NCI-H2029 treated with DMSO at 0.1 percent for 48 hours (cell line): ENCODE data around the gene HOXA11.
A peak's percentile ranks its signal among the peaks of the same experiment; 100 is the strongest.

Experiments used
- DNase-seq: peaks from one replicate; lab custom pipeline; 2025; lab: John Stamatoyannopoulos, UW

The HOXA11 gene

DNA sequence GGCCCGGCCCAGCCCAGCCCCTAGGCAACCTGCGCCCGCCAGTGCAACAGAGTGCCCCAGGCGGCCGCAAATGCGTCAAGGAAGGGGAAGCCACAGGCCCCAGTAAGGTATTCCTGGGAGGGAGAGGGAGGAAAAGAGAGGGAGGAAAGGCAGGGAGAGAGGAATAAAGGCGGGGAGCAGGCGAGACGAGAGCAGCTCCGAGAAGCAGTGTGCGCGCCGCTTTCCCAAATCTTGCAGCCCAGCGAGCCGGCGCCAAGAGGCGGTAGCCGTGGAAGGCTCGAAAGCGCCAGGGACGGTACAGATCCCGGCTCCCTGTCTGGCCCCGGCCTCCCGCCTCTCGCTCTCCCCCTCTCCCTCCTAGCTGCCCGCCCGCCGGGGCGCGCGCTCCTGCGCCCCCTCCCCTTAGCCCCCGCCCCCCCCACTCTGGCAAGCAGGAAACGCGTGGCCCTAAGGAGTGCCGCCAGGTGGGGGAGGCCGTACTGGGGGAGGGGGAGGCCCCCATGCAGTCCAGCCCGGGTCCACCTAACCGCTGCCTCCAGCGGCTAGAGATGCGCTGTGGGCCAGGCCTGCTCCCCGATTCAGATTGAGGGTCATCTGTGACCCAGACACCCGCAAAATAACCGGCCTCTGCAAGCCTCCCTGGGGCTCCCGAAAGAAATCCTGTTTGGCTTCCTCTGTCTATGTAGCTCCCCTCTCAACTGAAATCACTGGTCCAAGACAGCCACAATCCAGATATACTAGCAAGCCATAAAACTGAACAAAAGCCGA lies 15.2 kb downstream of the HOXA11 start:
- DNase-seq = no peak

DNA sequence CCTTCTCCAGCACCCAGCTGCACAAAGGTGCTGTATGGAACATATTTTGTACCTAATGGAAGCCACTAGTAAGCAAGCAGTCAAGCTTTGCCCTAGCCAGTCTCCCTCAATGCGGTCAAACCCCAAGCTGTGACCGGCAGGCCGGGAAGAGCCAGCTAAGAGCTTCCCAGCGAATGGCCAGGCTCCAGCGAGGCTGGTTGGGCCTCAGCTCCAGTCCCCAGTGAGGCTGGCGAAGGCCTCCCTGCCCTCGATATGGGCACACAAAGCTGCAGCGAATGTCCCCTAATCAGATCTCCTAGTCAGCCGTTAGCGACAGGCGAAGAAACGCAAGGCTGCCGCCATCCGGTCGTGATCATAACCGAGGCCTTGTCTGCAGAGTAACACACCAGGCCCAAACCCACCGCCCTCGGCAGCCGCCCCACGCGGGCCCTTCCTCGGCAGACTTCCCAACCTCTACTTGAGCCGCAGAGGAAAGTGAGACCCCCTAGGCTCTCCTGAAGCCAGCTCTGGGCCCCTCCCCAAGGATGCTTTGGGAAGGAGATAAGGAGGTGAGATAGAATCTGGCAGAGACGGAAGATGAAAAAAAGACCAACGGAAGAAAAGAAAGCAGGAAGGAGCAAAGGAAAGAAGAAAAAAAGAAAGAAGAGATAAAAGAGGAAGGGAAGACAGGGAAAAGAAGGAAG lies 16.6 kb downstream of the HOXA11 start:
- DNase-seq = no peak

DNA sequence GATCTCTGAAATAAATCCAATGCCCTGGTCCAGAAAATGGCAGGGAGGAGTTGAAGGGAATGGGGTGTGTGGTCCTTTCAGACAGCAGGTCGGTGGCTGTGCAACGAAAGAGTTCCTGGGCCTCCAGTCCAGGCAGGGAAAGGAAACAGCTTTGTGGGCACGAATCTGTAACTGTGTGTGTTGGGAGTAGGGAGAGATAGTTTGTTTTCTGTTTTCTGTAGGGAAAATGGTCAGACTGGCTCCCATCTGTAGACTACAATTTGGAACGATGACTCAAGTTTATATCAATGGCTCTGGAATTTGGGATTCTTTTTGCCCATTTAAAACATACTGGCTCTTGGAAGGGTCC lies 17.1 kb downstream of the HOXA11 start:
- no peak for DNase-seq

DNA sequence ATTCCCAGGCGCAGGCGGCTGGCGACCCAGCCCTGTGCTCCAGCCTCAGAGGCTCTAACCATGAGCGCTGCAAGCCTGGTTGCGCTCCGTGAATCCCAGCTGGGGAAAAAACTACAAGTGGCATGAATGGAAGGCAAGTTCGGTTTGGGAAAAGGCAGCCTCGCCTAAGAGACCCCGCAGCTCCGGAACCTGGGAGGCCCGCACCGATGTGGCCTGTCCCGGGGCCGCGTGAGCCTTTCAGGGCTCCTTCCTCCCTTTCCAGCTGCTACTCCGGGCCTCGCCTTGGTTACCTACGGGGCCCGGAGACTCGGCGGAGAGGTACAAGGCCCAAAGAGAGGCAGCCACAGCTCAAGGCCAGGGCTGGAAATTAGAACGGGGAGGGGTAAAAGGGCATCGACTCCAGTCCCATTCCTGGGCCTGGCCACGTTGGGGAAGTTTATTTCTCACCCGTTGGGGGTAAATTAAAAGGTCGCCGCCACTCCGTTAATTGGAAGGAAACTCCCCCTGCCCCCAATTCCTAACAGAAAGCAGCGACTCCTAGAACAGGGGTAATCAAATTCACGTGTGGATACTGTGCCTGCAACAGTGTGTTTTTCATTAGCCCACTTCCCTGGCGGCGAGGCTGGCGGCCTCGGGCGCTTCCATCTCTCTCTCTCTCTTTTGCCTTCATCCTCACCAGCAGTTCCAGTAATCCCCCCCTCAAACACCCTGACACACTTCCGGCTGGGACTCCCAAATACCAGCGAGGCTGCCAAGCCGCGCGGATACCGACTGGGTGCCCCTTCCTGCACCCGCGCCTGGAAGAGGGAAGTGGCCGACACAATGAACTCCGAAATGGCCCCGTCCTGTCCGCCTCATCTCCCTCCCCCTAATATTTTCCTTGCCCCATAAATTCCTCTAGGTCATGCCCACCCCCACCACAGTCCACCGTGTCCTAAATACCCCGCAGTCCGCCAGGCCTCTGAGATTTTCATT lies 18.2 kb downstream of the HOXA11 start:
- DNase-seq = no peak

DNA sequence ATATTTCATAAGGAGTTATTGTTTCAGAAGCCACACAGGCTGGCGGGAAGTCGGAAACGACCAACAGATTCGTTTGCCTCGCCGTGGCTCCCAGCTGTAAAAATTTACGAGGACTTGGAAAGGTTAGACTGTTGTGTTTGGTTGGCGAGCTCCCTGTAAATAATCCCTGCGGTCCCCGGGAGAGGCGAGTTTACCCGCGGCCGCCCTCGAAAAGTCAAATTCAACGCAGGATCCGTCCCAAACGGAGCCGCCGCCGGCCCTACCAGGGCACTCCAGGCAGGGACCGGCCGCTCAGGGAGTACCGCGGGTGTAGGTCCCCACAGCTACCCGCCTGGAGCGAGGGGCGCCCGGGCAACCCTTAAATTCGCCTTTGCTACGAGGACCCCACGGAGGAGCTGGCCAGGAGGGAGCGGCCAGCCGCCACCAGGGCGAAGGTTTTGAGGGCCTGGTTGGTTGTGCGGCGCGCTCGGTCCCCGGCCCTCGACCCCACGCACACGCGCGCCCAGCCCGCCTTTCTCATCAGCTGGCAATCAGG lies 19.0 kb downstream of the HOXA11 start:
- DNase-seq = no peak

DNA sequence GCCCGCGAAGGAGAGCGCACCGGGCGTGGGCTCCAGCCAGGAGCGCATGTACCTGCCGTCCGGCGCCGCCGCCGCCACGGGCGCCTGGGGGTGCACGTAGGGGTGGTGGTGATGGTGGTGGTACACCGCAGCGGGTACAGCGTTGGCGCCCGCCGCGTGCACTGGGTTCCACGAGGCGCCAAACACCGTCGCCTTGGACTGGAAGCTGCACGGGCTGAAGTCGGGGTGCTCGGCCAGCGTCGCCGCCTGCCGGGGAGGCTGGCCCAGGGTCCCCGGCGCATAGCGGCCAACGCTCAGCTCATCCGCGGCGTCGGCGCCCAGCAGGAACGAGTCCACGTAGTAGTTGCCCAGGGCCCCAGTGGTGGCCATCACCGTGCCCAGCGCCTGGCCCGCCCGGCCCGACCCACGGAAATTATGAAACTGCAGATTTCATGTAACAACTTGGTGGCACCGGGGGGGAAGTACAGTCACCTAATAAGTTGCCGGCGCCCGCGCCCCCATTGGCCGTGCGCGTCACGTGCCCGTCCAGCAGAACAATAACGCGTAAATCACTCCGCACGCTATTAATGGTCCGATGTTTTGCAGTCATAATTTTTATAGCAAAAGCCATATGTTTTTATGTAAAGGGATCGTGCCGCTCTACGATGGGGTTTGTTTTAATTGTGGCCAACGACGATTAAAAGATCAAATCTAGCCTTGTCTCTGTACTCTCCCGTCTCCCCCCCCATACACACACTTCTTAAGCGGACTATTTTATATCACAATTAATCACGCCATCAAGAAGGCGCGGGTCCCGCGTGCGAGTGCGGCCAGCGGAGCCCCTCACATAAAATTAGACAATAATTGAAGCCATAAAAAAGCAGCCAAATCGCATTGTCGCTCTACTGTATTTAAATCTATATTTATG lies 19.7 kb downstream of the HOXA11 start, which contains the start of gene HOXA9:
TSS of gene HOXA9 (minus strand) at position 449 of the 907 bp plus-strand sequence. CDS start at position 369, 80 bp downstream.
- no peak for DNase-seq

DNA sequence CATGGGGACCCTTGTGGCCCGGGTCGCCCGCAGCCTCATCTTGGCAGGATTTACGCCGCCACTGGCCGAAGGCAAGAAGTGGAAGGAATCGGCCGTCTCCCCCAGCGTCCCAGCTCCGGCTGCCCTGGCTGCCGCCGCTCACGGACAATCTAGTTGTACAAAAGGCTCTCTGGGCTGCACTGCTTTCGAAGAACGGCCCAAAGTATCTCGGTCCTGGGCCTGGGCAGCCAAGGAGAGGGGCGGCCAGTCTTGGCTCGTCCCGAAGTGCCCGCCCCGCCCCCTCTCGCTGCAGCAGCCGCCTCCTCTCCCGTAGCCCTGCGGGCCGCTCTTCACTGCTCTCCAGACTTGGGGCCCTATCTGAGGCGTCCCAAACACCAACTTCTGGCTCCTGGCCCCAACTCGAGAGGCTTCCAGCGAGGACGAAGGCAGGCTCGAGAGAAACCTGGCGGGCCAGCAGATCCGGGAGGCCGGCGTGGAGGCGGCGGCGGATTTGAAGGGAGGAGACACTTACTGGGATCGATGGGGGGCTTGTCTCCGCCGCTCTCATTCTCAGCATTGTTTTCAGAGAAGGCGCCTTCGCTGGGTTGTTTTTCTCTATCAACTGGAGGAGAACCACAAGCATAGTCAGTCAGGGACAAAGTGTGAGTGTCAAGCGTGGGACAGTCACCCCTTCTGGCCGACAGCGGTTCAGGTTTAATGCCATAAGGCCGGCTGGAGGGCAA lies 20.5 kb downstream of the HOXA11 start:
- no peak for DNase-seq

DNA sequence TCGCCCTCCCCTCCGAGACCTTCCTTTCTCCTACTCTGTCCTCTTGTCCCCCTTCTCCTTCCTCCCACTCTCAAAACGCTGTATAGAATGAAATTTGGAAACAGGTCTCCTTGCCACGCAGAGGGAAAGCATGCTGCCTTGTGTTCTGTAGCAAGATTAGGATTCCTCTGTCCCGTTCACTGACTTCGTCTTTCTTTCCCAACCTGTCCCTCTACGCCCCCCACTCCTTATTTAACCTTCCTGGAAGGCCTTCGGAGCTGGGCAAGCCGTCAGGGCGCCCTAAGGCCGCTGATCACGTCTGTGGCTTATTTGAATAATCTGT lies 21.0 kb downstream of the HOXA11 start:
- DNase-seq = no peak

DNA sequence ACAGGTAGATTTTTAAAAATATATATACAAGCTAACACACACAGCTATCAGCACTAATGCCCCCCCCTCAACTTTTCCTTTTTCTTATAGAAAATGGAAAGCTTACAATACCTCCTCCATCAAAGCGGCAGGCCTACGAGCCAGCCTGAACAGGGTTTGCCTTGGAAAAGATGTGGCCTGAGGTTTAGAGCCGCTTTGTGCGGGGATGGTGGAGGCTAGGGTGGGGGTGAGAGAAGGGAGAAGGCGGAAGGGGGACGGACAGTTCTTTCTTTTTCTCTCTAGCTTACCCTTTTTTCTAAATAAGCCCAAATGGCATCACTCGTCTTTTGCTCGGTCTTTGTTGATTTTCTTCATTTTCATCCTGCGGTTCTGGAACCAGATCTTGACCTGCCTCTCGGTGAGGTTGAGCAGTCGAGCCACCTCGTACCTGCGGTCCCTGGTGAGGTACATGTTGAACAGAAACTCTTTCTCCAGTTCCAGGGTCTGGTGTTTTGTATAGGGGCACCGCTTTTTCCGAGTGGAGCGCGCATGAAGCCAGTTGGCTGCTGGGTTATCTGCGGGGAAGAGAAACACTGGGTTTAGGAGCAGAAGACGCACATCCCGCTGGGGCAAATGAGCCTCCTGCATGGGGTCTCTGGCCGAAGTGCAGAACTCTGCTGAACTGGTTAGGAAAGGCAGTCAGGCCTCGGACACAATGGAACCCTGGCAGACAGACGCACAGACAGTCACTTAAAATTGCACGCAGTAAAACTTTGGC lies 21.6 kb downstream of the HOXA11 start:
- no peak for DNase-seq

DNA sequence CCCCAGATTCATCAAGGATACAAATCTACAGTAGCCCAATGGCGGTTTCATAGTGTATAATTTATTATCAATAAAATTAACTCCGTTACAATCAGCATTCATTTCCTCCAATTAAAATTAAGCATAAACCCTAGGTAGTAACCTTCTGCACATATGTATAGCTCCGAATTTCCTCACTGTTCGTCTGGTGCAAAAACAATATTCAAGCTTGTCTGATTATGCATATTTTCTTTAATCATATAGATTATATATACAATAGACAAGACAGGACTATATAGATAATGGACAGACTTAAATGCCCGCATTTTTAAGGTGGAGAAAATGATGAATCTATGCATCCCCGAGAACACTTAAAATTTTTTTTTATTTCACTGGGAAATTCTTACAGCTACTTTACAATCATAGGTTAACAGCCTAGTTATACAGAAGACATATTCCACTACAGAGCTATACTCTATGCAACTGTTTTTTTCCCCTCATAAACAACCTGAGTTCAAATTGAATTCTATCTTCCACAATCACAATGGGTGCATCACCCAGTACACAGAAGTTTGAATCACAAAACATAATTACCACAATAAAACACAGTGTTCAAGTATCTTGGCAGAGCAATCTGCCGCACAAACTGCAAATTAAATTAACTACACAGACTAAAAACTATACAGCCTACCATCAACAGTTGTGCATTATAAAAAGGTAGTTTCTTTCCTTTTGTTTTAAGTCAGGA lies 22.3 kb downstream of the HOXA11 start:
- DNase-seq = no peak

DNA sequence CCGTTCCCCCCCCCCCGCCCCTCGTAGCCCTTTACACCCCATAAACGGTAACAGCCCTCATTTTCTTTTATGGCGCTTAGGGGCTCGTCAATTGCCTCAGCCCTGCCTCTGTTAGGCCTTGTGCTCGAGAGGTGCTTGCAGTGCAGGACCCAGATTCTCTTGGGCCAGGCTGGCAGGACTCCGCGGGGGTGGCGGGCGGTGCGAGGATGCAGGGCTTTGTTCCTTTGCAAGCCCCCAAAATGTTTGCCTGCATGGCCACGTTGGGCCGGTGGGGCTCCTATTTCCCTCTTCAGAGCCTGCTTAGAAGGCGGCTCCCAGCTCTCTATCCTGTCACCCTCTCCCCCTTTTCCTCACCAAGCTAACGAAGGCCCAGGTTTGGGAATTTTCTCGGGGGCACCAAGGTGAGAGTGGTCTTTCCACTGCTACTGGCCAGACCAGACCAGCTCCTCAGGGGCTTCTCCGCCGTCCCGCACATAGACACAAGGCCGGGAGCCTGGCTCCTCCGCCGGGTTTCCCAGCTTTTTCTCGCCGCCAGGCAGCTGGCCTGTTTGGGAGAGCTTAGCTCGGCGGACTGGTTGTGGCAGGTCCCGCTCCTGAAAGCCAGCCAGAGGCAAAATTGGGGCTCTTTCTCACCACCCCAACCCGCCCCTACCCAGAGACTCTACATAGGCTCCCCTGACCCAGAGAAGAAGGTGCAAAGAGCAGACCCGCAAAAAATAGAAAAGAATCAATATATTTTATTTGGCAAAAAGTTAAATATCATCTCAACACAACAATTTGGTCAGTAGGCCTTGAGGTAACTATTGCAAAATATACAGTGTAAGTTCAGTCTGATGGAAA lies 23.1 kb downstream of the HOXA11 start:
- no peak for DNase-seq

DNA sequence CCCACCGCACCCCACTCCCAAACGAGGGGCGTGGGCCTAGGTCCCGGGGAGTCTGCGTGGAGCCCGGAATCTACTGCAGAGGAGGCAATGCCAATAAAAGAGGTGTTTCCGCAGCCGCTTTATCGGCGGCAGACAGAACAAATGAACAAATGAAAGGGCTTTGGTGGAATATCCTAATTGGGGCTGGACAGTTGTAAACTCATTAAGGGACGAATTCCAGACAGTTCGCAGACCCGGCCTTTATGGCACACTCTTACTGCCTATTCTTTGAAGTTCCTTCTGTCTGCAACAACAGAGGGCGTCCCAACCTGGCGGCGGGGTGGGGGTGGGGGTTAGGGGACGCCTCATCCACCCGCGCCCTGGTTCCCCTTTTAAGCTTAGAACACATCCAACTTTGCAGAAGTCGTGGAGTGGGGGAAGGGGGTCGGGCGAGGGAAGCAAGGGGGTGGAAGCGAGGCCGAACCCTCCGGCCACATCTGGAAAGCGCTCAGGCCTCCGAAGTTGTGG lies 23.8 kb downstream of the HOXA11 start:
- no peak for DNase-seq

DNA sequence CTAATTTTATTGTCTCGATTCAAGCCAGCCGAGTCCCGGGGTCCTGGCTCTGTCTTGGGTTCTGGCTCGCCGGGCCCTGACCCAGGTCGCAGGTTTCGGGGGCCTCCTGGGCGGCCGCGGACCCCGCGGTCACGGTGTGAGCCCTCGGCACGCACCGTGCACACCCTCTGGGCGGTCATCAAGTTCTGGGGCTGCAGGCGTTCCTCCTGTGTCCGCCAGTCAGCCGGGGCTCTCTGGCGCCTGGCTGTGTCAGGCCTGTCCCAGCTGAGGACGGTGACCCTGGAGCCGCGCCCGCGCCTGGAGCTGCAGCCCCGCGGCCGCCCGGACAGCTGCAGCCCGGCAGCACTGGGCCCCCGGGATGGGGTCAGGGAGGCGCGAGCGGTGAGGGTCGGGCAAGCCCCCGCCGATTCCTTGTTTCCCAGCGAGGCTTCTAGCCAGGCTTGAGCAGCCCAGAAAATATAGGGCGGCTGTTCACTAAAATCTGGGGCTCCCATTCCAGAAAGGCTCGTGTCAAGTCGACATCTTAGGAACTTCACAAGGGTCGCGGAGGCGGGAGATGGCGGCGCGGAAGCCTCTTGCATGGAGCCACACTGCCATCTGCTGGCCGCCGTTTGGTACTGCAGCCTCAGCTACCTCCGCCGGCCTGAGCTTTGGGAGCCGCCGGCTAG lies 24.4 kb downstream of the HOXA11 start:
- DNase-seq = peak; percentile 5

DNA sequence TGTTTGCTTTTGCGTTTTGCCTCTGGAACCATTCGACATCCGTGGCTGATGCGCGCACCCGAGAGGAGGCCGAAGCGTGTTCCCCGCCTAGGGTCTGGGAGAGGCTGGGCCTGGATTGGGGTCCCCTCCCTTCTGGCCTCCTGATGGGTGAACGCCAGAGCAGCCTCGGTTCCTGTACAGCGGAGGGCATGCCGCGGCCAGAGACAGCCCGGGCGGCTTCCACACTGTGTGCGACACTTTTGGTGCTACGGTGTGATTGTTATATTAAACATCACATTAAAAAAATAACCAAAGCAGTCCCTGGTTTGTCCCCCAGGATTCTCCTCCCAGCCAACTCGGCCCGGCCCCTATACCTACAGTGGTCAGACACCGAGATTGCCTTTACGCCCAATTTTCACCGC lies 24.9 kb downstream of the HOXA11 start:
- no peak for DNase-seq

DNA sequence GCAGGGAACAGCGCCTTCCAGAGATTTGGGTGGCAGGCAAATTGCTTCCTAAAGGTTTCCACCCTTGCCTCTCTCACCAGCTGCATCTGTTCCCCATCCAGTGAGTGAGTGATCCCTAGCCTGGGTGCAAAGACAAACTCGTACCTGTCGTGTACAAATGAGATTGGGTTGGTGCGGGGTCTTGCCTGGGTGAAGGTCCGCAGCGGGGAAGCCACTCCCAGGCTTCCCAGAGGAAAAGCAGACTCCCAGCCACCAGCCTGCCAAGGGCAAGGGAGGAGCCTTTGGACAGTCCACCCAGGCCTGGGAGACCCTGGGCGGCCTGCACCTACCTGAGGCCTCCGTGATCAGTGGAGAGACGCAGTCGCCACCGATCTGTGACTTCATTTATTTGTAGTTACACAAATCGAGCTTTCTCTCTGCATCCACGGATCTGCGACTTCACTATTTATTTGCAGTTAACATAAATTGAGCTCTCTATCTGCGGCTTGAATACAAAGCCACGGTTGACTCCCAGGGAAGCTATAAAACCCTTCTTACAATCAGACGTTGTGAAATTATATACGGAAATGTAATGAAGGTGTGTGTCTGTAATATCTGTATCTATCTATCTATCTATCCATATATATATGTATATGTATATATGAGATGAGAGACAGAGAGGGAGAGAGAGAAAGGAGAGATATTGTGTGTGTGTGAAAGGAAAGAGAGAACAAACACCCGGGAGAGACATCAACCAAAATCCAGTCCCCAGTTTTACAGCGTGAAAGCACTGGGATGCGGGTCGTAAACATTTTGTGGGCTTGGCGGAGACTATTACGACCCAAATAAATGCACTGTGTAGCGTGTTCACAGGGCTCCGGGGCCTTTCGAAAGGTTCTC lies 25.5 kb downstream of the HOXA11 start:
- DNase-seq = no peak

DNA sequence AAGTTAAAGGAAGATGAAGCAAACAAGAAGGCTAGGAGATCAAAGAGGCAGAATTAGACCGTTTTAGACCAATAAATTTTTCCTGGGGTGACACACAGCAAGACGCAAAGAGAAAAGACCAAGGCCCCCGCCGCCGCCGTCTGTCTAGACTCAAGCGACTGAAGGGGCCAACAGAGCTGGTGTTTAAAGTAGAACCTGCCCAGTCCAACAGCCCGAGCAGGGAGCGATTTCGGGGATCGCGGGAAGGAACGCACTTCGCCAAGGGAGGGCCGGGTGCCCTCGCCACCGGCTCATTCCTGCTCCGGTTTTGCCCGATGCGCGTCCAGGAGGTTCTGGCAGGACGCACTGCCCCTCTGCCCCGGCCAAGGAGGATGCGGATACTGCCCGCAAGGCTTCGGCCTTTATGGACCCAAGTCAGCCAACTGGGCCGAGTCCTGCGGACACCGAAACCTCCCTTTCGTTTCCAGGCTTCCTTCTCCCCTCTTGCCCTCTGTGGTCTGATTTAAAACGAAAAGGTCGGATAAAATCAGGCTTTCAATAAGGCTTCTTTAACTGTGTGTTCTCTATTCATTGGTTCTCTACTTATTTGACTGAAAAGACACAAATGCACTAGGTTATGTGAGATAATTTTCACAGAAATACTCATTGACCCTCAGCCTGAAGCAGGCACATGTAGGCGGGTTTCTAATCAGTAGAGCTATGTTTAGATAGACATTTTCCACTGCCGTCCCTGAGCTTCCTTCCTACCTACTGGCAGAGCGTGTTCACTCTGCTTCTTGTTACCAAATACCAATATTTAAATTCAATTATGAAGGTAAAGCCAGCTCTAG lies 26.4 kb downstream of the HOXA11 start:
- no peak for DNase-seq
